ENCODE data around the gene MCRIP2. TPM values are rescaled to one million over a fixed set of nuclear protein-coding genes. Genes with fewer than 3 reads are reported as not detected.

Gene MCRIP2
- total RNA-seq, 1 donor: 16.0 TPM

DNA sequence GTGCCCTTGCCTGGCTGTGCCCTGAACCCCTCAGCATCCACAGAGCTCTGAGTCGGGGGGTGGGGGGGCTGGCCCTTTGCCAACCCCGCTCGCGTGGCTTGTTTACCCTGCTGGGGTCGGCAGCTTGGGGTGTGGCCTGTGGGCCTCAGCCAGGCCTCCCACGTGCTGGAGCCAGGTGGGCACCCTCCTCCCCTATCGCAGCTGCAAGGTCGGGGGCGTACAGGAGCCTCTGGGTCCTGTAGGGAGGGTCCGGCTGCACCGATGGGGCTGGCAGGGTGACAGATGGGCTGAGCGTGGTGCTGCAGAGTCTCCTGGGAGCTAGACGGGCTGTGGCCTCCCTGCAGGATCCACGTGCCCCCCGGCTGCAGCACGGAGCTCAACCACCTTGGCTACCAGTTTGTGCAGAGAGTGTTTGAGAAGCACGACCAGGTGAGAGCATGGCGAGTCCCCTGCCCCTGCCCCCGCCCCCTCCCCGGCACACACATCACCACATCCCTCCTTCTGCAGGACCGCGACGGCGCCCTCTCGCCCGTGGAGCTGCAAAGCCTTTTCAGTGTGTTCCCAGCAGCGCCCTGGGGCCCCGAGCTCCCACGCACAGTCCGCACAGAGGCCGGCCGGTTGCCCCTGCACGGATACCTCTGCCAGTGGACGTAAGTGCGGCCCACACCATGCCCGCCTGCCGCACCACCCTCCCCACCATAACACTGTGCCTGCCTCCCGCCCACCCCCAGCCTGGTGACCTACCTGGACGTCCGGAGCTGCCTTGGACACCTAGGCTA is 29.9 kb downstream of the MCRIP2 start:
- no peak overlapping the region for H3K4me3 ChIP-seq (ENCODE audit: low read depth, low read length)
- no peak for DNase-seq (ENCODE audit: low read depth)
- TF ChIP-seq, protein P1, sequence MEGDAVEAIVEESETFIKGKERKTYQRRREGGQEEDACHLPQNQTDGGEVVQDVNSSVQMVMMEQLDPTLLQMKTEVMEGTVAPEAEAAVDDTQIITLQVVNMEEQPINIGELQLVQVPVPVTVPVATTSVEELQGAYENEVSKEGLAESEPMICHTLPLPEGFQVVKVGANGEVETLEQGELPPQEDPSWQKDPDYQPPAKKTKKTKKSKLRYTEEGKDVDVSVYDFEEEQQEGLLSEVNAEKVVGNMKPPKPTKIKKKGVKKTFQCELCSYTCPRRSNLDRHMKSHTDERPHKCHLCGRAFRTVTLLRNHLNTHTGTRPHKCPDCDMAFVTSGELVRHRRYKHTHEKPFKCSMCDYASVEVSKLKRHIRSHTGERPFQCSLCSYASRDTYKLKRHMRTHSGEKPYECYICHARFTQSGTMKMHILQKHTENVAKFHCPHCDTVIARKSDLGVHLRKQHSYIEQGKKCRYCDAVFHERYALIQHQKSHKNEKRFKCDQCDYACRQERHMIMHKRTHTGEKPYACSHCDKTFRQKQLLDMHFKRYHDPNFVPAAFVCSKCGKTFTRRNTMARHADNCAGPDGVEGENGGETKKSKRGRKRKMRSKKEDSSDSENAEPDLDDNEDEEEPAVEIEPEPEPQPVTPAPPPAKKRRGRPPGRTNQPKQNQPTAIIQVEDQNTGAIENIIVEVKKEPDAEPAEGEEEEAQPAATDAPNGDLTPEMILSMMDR (IDR thresholded peaks at IDR 0.05; ENCODE audit: insufficient read depth, low read depth, low read length): no peak

DNA sequence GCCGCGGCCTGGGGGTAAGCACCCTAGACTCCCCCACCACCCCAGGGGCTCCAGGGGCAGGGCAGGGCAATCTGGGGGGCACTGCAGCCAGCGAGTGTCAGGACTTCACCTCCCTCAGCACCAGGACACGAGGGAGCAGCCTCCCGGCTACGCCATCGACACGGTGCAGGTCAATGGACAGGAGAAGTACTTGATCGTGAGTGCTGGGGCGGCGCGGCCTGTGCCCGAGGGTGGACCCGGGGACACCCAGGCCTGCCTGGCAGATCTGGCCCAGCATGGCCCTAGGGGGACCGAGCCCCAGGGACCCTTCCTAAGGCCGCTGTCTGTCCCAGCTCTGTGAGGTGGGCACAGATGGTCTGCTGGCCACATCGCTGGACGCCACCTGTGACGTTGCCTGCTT is 30.7 kb downstream of the MCRIP2 start:
- no peak overlapping the region for H3K4me3 ChIP-seq (ENCODE audit: low read depth, low read length)
- DNase-seq (ENCODE audit: low read depth): no peak
- TF ChIP-seq, protein P1 (IDR thresholded peaks at IDR 0.05; ENCODE audit: insufficient read depth, low read depth, low read length): no peak

DNA sequence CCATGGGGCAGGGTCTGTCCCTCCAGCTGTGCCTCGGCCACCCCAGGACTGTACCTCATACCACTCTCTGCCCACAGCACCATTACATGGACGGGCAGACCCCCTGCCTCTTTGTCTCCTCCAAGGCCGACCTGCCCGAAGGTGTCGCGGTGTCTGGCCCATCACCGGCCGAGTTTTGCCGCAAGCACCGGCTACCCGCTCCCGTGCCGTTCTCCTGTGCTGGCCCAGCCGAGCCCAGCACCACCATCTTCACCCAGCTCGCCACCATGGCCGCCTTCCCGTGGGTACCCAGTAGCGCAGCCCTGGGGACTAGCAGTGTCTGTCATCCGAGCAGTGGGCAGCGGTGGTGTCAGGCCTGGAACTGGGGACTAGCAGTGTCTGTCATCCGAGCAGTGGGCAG is 31.2 kb downstream of the MCRIP2 start:
- no peak for DNase-seq (ENCODE audit: low read depth)
- TF ChIP-seq, protein P1 (IDR thresholded peaks at IDR 0.05; ENCODE audit: insufficient read depth, low read depth, low read length): no peak
- H3K4me3 ChIP-seq (ENCODE audit: low read depth, low read length): no peak overlapping the region

DNA sequence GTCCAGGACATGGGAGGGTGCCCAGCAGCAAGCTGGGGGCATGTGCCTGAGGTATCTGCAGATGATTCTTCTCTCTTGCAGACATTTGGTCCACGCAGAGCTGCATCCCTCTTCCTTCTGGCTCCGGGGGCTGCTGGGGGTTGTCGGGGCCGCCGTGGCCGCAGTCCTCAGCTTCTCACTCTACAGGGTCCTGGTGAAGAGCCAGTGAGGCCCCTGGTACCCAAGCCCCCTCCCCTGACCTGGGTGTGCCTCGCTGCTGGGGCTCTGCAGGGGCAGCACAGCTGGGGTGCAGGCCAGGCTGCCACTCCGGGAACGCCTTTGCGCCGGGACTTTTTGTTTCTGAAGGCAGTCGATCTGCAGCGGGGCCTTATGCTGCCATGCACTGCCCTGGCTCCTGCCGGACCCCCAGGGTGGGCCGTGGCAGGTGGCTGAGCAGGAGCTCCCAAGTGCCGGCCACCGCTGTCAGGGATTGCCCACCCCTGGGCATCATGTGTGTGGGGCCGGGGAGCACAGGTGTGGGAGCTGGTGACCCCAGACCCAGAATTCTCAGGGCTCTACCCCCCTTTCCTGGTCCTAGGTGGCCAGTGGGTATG is 31.9 kb downstream of the MCRIP2 start:
- H3K4me3 ChIP-seq (ENCODE audit: low read depth, low read length): no peak overlapping the region
- TF ChIP-seq, protein P1 (IDR thresholded peaks at IDR 0.05; ENCODE audit: insufficient read depth, low read depth, low read length): no peak
- no peak for DNase-seq (ENCODE audit: low read depth)

DNA sequence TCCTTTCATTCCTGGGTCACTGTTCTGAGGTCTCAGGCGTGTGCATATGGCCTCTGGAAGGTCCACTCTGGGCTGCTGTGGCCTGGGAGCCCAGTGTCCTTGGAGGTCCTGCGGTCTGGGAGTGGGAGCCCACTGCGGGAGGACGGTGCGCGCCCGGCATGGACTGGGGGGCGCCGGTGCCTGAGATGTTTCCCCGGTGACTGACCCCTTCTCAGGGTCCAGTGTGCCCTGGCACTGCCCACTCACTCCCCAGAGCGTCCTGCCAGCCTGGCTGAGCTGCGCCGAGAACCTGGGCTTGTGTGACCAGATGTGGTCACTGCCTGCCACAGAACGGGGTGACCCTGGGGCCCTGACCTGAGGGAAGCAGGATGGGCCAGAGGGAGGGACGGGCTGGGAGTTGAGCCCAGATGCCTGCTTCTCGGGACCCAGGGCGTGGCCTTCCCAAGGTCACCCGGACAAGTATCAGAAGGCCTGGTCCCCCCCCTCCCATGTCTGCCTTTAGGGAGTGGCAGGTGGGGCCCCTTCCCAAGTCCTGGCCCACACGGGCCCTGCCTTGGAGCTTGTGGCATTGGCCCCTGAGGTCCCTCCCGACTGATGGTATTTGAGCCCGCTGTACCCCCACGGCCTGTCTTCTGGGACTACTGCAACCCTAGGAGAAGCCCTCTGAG is 32.7 kb downstream of the MCRIP2 start:
- no peak overlapping the region for H3K4me3 ChIP-seq (ENCODE audit: low read depth, low read length)
- TF ChIP-seq, protein P1 (IDR thresholded peaks at IDR 0.05; ENCODE audit: insufficient read depth, low read depth, low read length): no peak
- DNase-seq (ENCODE audit: low read depth): no peak

DNA sequence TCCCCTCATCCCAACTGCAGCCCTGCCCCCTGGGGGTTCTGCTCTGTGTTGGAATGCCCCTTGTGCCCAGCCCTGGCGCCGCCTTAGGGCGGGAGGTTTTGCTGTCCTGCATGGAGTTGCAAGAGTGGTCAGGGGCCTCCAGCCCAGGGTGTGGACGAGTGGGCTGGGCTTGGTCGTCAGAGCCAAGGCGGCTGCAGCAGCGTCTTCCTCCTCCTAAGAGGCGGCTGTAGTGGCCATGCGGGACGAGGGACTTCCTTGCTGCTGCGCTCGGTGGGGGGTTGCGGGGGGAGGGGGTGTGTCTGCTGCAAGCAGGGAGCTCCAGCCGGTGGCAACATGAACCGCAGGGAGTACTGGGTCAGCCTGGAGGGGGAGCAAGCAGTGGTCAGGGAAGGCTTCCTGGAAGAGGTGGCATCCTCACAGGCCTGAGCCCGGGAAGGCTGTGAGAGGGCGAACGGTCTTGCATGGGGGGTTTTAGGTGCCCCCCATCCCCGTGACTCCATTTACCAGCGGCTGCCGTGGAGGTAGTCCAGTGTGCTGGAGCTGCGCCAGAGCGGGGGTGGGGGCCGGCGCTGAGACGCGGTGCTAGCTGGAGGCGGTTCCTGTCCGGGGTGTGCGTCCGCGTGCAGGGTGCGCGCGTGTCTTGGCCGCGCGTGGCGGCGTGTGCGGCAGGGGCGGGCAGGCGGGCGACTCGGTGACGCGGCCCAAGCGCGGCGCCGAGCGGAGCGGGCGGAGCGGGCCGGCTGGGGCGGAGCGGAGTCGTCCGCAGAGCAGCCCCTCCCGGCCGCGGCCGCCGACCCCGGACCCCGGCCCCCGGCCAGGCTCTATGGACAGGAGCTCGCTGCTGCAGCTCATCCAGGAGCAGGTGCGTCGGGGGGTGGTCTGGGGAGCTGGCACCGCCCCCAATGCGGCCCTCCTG is 33.6 kb downstream of the MCRIP2 start, which contains the start of gene RHBDL1:
Gene RHBDL1 (plus strand): TSS at position 704 of the 916 bp plus-strand sequence. CDS start 120 bp downstream, at position 824.
- peak within 1 kb of the TSS; percentile 52 for H3K4me3 ChIP-seq (ENCODE audit: low read depth, low read length)
- TF ChIP-seq, protein P1 (IDR thresholded peaks at IDR 0.05; ENCODE audit: insufficient read depth, low read depth, low read length): no peak
- peak; percentile 42 for DNase-seq (ENCODE audit: low read depth)

Measured in fibroblast of villous mesenchyme (primary cell).